ENCODE data around the gene PARP16. TPM values are rescaled to one million over a fixed set of nuclear protein-coding genes. Genes with fewer than 3 reads are reported as not detected.

Gene PARP16, protein sequence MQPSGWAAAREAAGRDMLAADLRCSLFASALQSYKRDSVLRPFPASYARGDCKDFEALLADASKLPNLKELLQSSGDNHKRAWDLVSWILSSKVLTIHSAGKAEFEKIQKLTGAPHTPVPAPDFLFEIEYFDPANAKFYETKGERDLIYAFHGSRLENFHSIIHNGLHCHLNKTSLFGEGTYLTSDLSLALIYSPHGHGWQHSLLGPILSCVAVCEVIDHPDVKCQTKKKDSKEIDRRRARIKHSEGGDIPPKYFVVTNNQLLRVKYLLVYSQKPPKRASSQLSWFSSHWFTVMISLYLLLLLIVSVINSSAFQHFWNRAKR
- total RNA-seq (2.6 and 3.6 TPM in 2 replicates), polyA plus RNA-seq (2.9 and 4.9 TPM in 2 replicates), polyA minus RNA-seq (ENCODE audit: low replicate concordance) (1.5 and 3.3 TPM in 2 replicates)
- 2.7 and 3.8 TPM in 2 replicates for polyA plus RNA-seq (2012)

DNA sequence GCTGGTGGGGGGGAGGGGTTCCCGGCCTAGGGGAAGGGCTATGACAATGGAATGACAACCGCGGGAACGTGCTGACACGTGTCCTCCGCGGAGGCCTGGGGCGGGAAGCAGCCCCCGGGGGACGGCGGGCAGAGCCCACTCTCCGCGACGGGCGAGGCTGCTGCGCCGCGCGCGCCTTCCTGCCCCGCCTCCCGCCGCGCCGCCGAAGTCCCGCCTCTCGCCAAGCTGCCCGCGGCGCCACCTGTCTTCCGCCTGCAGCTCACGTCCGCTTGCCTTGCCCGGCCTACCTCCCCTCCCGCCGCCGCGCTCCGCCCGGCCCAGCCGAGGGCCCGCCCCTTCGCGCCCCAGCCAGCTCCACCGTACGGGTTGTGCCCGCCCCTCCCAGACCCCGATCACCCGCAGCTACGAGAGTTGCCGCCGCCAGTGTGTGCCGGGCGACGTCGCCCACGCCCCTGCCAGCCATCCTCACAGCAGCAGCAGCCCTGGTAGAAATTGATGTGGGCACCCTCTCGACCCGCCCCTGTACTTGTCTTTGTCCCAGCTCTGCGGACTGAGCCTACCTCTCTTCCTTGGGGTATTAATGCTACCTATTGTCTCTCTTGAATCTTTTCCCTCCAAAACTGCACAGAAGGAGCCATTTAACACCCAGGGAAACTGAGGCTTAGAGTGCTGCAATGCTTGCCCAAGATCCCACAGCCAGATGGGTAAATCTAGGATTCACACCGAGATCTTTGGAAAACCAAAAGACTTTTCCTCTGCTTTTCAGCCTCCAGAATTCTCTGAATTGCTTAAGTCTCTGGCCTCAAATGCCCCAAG is at the start of gene PARP16:
Gene PARP16 (minus strand): TSS at position 180 of the 816 bp plus-strand sequence. CDS start 457 bp downstream, outside the sequence.
- H4K20me1 ChIP-seq (ENCODE audit: control insufficient read depth, extremely low read depth, insufficient read depth, low read length), result no peaks in the 10 kb centered on the region
- H3K9ac ChIP-seq (ENCODE audit: insufficient read depth, low read length), result peak within 1 kb of the TSS; percentile 40
- TF ChIP-seq EZH2 (IDR thresholded peaks at IDR 0.05; ENCODE audit: low read length, missing control alignments) (no peak), CTCF (conservative IDR thresholded peaks at IDR 0.05 in 1 of 2, IDR thresholded peaks at IDR 0.05 in 1 of 2; ENCODE audit: low read depth in 1 of 2, low read length in 2 of 2) (peak; percentile 18 to 22)
- H3K9me3 ChIP-seq (ENCODE audit: control insufficient read depth, insufficient read depth, low read depth, low read length), result no peaks in the 10 kb centered on the region
- H3K27ac ChIP-seq (ENCODE audit: insufficient read depth, low read length), result peak within 1 kb of the TSS; percentile 13
- H3K4me2 ChIP-seq (ENCODE audit: extremely low read depth, insufficient read depth, low read length), result peak within 1 kb of the TSS; percentile 84
- no peaks in the 10 kb centered on the region for H3K79me2 ChIP-seq (ENCODE audit: control insufficient read depth, insufficient read depth, low read length)
- peaks cover 3% of the 10 kb centered on the region for H3K27me3 ChIP-seq (ENCODE audit: control insufficient read depth, insufficient read depth, low read length)
- no peaks in the 10 kb centered on the region for H3K36me3 ChIP-seq (ENCODE audit: control insufficient read depth, insufficient read depth, low read length)
- H3K4me1 ChIP-seq (ENCODE audit: control insufficient read depth, extremely low read depth, insufficient read depth, low read length), result peaks cover 5% of the 10 kb centered on the region
- DNase-seq (ENCODE audit: low read depth in 2 of 2), result peak; percentile 74 to 87
- peak within 1 kb of the TSS; percentile 80 for H2AFZ ChIP-seq (ENCODE audit: low read length)
- peak within 1 kb of the TSS; percentile 58 to 69 (median 66) for H3K4me3 ChIP-seq (replicated peaks in 1 of 4; ENCODE audit: control extremely low read depth in 1 of 4, insufficient read depth in 1 of 4, low read depth in 3 of 4, low read length in 4 of 4)

DNA sequence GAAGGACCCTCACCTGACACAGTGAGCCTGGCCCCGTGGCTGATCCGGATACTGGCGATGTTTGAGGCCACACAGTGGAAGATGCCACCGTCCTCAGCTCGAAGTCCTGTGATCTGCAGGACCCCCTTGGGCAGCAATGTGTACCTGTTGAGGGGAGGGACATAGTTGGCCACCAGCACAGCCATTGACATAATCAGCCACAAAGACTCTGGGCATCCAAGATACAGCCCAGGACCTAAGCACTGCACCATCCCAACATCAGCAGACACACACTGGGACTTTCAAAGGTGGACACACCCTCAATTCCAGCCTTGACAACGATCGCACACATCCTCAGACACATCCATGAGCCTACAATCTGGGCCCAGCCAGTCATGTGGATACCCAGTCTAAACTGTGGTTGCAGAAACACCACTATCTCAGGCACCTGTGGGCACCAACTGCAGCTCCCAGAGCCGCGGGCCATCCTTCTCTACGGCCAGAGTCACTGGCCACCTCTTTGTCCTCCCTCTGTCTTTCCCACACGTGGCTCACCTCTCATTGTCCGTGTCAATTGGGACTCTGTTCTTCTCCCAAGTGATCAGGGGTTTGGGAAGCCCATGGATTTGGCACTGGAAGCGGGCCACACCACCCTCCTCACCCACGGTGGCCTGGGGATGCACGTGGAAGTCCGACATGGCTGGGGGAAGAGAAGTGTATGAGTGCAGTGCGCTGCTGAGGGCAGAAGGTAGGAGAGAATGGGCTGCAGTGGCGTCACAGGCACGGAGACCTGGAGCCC is 48.8 kb upstream of the PARP16 start:
- Histone ChIP-seq H3K9ac (ENCODE audit: insufficient read depth, low read length) (no peak overlapping the region), H4K20me1 (ENCODE audit: control insufficient read depth, extremely low read depth, insufficient read depth, low read length) (no peaks in the 10 kb centered on the region), H2AFZ (ENCODE audit: low read length) (no peak overlapping the region), H3K79me2 (ENCODE audit: control insufficient read depth, insufficient read depth, low read length) (no peaks in the 10 kb centered on the region), H3K27me3 (ENCODE audit: control insufficient read depth, insufficient read depth, low read length) (peaks cover 7% of the 10 kb centered on the region), H3K4me2 (ENCODE audit: extremely low read depth, insufficient read depth, low read length) (no peak overlapping the region), H3K4me3 (replicated peaks in 1 of 4; ENCODE audit: control extremely low read depth in 1 of 4, insufficient read depth in 1 of 4, low read depth in 3 of 4, low read length in 4 of 4) (no peak overlapping the region), H3K4me1 (ENCODE audit: control insufficient read depth, extremely low read depth, insufficient read depth, low read length) (no peaks in the 10 kb centered on the region), H3K9me3 (ENCODE audit: control insufficient read depth, insufficient read depth, low read depth, low read length) (no peaks in the 10 kb centered on the region), H3K36me3 (ENCODE audit: control insufficient read depth, insufficient read depth, low read length) (no peaks in the 10 kb centered on the region), H3K27ac (ENCODE audit: insufficient read depth, low read length) (no peak overlapping the region)
- no peak for DNase-seq (ENCODE audit: low read depth in 2 of 2)
- TF ChIP-seq EZH2 (IDR thresholded peaks at IDR 0.05; ENCODE audit: low read length, missing control alignments) (no peak), CTCF (conservative IDR thresholded peaks at IDR 0.05 in 1 of 2, IDR thresholded peaks at IDR 0.05 in 1 of 2; ENCODE audit: low read depth in 1 of 2, low read length in 2 of 2) (no peak)

All from fibroblast of lung (primary cell).